ENCODE measurements around the gene GJC2.
"Not testable (repeated sequence)": the region's sequence is repeated elsewhere in the genome, so short reads cannot be mapped to it uniquely, and the experiment has no call there.

GJC2 gene

DNA sequence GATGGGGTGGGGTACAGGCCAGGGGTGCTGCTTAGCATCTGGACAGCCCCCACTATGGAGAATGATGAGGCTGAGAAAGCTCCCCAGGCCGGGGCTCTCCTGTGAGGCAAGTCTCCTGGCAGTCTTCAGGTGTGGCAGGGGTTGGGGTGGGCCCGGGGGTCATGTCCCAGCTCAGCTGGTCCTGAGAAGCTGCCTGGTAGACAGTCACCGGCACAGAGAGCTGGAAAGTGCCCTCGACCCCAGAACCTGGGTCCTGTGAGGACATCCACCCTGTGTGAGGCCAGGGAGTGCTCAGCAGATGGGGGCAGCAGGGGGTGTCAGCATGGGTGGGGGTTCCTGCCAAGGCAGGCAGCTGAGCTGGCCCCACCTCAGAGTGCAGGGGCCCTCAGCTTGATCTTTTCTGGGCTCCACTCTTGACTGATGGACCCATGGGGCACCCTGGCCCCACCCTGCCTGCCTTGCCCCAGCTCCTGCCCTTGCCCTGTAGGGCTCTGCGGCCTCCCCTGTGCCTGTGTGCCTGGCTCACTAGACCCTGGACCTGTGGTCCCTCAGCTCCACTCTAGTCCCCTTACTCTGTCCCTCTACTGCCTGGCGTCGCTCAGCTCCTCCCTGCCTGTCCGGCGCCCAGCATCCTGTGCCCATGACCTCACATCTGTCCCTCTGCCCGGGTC is 21.6 kb downstream of the GJC2 start:
- Histone ChIP-seq H3K4me1 (ENCODE audit: control insufficient read depth in 1 of 2, insufficient read depth in 2 of 2, low read length in 2 of 2) (peaks cover 0 to 11% of the 10 kb centered on the region in 2 donors), H3K36me3 (ENCODE audit: control insufficient read depth in 1 of 2, insufficient read depth in 2 of 2, low read length in 2 of 2) (peaks cover 3 to 9% of the 10 kb centered on the region in 2 donors), H3K9me3 (ENCODE audit: control insufficient read depth in 1 of 2, low read length in 2 of 2) (no peaks in the 10 kb centered on the region), H3K27me3 (ENCODE audit: low read depth, low read length) (no peaks in the 10 kb centered on the region), H3K4me3 (ENCODE audit: low read depth in 1 of 2, low read length in 2 of 2) (no peak overlapping the region), H3K27ac (ENCODE audit: low read length) (no peak overlapping the region)

DNA sequence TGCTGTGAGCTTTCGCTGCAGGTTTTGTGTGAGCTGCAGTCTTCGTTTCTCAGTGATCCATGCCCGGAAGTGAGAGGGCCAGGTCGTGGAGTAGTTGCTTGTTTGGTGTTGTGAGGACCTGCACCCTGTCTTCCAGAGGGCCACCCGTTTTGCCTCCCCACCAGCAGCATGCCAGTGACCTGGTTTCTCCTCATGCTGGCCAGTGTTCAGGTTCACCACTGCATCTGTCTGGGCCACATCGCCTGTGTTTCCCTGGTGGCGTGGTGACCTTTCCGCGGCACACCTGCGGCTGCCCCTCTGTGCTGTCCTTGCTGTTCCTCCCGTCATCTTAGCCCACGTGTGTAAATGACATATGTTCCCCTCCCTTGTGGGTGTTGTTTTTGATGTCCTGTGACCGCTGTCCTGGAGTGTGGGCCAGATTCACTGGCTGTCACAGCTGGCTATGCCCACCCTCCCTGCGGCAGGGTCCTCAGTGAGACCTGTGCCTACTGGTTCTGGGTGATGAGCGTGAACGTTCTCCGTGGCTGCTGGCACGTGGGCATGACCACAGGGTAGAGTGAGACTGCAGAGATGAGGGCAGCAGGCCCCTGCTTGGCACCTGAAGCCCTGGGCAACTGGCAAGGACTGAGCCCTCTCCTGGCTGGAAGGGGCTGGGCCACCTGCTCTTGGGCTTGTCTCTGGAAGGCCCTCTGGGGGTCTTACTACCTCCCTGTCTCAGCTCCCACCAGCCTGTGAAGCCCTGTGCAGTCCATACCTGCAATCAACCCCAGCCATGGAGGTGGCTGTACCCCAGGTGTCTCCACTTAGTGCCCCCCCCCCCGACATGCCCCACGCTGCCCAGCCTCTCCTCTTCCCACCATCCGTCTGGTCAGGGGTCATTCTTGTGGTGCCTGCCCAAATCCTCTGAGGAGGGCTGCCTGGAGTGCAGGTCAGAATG is 23.1 kb downstream of the GJC2 start:
- no peak overlapping the region for H3K27ac ChIP-seq (ENCODE audit: low read length)
- H3K36me3 ChIP-seq (ENCODE audit: control insufficient read depth in 1 of 2, insufficient read depth in 2 of 2, low read length in 2 of 2), result peaks cover 3 to 9% of the 10 kb centered on the region in 2 donors
- H3K4me1 ChIP-seq (ENCODE audit: control insufficient read depth in 1 of 2, insufficient read depth in 2 of 2, low read length in 2 of 2), result peaks cover 0 to 10% of the 10 kb centered on the region in 2 donors

DNA sequence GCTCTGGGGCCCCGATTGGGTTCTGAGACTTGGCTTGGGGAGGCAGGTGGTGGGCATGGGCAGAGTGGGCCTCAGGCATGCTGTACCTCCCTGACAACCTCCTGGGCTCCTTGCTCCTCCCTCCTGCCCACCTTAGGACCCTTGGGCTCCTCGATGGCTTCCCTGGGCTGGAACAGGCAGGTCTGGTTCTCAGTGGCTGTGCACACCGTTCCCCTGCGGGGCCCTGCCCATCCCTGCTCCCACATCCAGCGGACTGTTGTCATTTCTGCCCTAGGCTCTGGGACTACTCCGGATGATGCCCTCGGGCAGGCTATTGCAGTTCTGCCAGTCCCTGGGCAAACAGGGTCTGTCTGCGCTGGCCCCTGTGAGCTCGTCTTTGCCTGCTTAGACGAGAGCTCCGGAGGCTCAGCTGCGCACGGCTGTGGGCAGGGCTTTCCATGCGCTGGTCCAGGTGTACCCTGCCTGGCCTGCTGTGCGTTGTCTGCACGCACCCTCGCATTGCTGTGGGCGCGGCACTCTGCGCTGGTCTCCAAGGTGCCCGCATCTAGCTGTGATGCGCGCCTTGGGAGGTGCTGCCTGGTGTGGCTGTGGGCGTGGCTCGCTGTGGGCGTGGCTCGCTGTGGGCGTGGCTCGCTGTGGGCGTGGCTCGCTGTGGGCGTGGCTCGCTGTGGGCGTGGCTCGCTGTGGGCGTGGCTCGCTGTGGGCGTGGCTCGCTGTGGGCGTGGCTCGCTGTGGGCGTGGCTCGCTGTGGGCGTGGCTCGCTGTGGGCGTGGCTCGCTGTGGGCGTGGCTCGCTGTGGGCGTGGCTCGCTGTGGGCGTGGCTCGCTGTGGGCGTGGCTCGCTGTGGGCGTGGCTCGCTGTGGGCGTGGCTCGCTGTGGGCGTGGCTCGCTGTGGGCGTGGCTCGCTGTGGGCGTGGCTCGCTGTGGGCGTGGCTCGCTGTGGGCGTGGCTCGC is 24.1 kb downstream of the GJC2 start:
- Histone ChIP-seq H3K4me3 (ENCODE audit: low read depth in 1 of 2, low read length in 2 of 2) (peak overlapping the region in 1 of 2 donors; percentile 42), H3K4me1 (ENCODE audit: control insufficient read depth in 1 of 2, insufficient read depth in 2 of 2, low read length in 2 of 2) (peaks cover 0 to 14% of the 10 kb centered on the region in 2 donors)
- H3K36me3 ChIP-seq (ENCODE audit: control insufficient read depth in 1 of 2, insufficient read depth in 2 of 2, low read length in 2 of 2); H3K27ac ChIP-seq (ENCODE audit: low read length); H3K27me3 ChIP-seq (ENCODE audit: low read depth, low read length); H3K9me3 ChIP-seq (ENCODE audit: control insufficient read depth in 1 of 2, low read length in 2 of 2): not testable (repeated sequence)

More for the DNA sequence above, 23.1 kb downstream of the GJC2 start:
- no peaks in the 10 kb centered on the region for H3K27me3 ChIP-seq (ENCODE audit: low read depth, low read length)
- H3K9me3 ChIP-seq (ENCODE audit: control insufficient read depth in 1 of 2, low read length in 2 of 2), result no peaks in the 10 kb centered on the region
- H3K4me3 ChIP-seq (ENCODE audit: low read depth in 1 of 2, low read length in 2 of 2), result no peak overlapping the region

DNA sequence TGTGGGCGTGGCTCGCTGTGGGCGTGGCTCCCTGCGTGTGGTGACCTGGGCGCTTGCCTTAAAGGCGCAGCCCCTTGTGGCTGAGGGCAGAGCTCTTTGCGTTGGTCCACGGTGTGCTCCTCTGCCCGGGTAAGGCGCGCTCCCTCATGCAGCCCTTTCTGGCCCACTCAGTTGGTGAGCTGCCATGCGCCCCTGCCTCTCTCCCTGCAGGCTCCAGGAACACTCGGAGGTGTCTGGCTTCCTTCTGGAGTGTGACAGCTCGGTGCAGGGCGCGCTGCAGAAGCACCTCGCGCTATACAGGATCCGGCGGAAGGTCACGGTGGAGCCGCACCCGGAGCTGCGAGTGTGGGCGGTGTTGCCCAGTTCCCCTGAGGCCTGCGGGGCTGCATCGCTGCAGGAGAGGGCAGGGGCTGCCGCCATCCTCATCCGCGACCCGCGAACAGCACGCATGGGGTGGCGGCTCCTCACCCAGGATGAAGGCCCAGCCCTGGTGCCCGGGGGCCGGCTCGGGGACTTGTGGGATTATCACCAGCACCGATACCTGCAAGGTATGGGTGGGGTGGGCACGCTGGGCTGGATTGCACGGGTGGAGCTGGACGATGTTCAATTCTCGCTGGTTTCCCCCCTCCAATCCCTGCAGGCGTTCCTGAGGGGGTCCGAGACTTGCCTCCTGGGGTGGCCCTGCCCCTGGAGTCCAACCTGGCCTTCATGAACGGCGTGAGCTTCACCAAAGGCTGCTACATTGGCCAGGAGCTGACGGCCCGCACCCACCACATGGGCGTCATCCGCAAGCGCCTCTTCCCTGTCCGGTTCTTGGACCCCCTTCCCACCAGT is 25.0 kb downstream of the GJC2 start:
- H3K4me1 ChIP-seq (ENCODE audit: control insufficient read depth in 1 of 2, insufficient read depth in 2 of 2, low read length in 2 of 2), result peaks cover 0 to 14% of the 10 kb centered on the region in 2 donors
- H3K4me3 ChIP-seq (ENCODE audit: low read depth in 1 of 2, low read length in 2 of 2), result peak overlapping the region in 1 of 2 donors; percentile 42
- no peaks in the 10 kb centered on the region for H3K9me3 ChIP-seq (ENCODE audit: control insufficient read depth in 1 of 2, low read length in 2 of 2)
- no peak overlapping the region for H3K27ac ChIP-seq (ENCODE audit: low read length)
- H3K27me3 ChIP-seq (ENCODE audit: low read depth, low read length), result no peaks in the 10 kb centered on the region
- peaks cover 0 to 9% of the 10 kb centered on the region in 2 donors for H3K36me3 ChIP-seq (ENCODE audit: control insufficient read depth in 1 of 2, insufficient read depth in 2 of 2, low read length in 2 of 2)

DNA sequence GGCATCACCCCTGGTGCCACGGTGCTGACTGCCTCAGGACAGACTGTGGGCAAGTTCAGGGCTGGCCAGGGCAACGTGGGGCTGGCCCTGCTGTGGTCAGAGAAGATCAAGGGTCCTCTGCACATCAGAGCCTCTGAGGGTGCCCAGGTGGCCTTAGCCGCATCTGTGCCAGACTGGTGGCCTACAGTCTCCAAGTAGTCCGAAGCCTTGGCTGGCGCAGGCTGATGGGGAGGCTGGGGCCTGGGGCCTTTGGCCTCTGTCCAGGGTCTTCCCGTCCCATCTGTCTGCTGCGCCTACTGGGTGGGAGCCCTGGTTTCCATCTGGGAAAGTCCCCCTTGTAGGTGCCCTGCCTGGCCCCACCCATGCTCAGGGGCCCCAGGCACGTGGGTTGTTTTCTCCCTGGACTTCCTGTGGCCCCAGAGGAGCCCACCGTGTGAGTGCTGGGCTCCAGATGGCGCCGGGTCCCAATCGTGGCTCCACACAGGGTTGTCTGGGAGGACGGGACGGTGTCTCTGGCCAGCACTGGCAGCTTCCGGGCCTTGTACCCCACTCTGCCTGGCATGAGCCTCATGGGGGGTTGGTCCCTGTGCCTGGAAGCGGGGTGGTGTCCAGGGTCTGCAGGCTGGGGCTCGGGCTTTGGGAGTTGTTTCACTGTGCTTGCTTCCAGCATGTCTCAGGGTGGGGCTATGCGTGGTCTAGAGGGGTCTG is 25.7 kb downstream of the GJC2 start:
- peaks cover 0 to 14% of the 10 kb centered on the region in 2 donors for H3K4me1 ChIP-seq (ENCODE audit: control insufficient read depth in 1 of 2, insufficient read depth in 2 of 2, low read length in 2 of 2)
- H3K4me3 ChIP-seq (ENCODE audit: low read depth in 1 of 2, low read length in 2 of 2), result peak overlapping the region in 1 of 2 donors; percentile 42
- no peak overlapping the region for H3K27ac ChIP-seq (ENCODE audit: low read length)
- H3K27me3 ChIP-seq (ENCODE audit: low read depth, low read length), result no peaks in the 10 kb centered on the region
- H3K9me3 ChIP-seq (ENCODE audit: control insufficient read depth in 1 of 2, low read length in 2 of 2), result no peaks in the 10 kb centered on the region
- peaks cover 0 to 9% of the 10 kb centered on the region in 2 donors for H3K36me3 ChIP-seq (ENCODE audit: control insufficient read depth in 1 of 2, insufficient read depth in 2 of 2, low read length in 2 of 2)

DNA sequence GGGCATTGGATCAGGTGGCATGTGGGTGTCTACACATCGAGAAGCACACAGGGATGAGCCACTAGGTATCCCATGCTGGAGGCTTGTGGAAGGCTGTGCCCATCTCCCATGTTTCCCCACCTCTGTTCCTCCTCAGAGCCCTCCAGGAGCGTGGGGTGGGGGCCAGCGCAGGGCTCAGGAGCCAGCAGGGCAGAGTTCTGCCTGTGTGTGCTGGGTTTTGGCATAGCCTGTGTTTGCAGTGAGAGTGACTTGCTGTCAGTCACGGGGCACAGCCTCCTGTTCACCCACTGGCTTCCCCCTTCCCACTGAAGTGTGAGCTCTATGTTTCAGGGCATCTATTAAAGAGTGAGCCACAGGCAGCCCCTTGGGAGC is 26.3 kb downstream of the GJC2 start:
- Histone ChIP-seq H3K4me3 (ENCODE audit: low read depth in 1 of 2, low read length in 2 of 2) (no peak overlapping the region), H3K27ac (ENCODE audit: low read length) (no peak overlapping the region), H3K36me3 (ENCODE audit: control insufficient read depth in 1 of 2, insufficient read depth in 2 of 2, low read length in 2 of 2) (peaks cover 0 to 9% of the 10 kb centered on the region in 2 donors), H3K27me3 (ENCODE audit: low read depth, low read length) (no peaks in the 10 kb centered on the region), H3K4me1 (ENCODE audit: control insufficient read depth in 1 of 2, insufficient read depth in 2 of 2, low read length in 2 of 2) (peaks cover 0 to 14% of the 10 kb centered on the region in 2 donors), H3K9me3 (ENCODE audit: control insufficient read depth in 1 of 2, low read length in 2 of 2) (no peaks in the 10 kb centered on the region)

DNA sequence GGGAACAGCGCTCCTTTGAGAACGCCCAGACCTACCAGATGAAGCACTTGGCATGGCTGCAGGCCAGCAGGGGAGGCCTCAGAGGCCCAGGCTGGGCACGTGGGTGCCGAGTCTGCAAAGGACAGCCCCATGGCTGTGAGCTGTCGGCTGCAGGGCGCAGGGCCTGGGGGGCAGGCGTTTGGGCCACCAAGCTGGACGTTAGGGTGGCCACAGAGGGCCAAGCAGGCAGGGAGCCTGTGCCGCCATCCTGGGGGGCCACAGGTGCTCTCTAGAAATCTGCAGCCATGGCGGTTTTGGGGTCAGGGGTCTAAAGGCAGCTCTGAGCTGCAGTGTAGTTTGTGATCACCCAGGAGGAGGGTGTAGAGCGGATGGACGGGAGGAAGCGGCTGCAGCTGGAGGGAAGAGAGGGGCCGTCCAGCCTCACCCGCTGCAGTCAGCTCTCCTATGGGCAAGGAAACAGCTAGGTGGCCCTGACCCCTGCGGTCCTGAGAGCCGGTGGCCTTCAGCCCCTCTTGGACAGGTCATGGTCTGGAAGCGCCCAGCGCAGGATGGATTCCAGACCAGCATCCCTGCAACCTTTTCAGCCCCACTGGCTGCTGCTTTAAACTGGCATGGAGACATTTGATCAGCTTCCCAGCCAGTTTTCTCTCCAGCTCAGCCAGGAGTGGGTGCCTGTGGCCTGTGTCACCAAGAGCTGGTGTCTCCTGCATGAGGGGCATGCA is 26.9 kb downstream of the GJC2 start:
- peaks cover 0 to 14% of the 10 kb centered on the region in 2 donors for H3K4me1 ChIP-seq (ENCODE audit: control insufficient read depth in 1 of 2, insufficient read depth in 2 of 2, low read length in 2 of 2)
- H3K9me3 ChIP-seq (ENCODE audit: control insufficient read depth in 1 of 2, low read length in 2 of 2), result no peaks in the 10 kb centered on the region
- H3K36me3 ChIP-seq (ENCODE audit: control insufficient read depth in 1 of 2, insufficient read depth in 2 of 2, low read length in 2 of 2), result peaks cover 0 to 9% of the 10 kb centered on the region in 2 donors
- H3K27me3 ChIP-seq (ENCODE audit: low read depth, low read length), result no peaks in the 10 kb centered on the region
- no peak overlapping the region for H3K4me3 ChIP-seq (ENCODE audit: low read depth in 1 of 2, low read length in 2 of 2)
- H3K27ac ChIP-seq (ENCODE audit: low read length), result no peak overlapping the region

DNA sequence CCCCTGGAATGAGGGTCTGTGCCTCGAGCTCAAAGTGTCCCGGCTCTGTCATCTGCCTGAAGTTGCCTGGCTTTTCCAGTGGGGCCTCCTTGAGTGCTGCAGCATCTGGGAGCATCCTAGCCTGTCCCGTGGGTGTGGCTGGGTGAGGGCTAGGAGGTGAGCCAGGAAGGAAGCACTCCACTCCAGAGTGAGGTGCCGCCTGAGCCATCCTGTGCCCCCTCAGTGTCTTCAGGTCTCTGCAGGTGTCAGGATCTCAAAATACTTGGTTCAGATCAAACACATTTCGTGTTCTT is 27.4 kb downstream of the GJC2 start:
- Histone ChIP-seq H3K27me3 (ENCODE audit: low read depth, low read length) (no peaks in the 10 kb centered on the region), H3K9me3 (ENCODE audit: control insufficient read depth in 1 of 2, low read length in 2 of 2) (no peaks in the 10 kb centered on the region), H3K27ac (ENCODE audit: low read length) (no peak overlapping the region), H3K36me3 (ENCODE audit: control insufficient read depth in 1 of 2, insufficient read depth in 2 of 2, low read length in 2 of 2) (peaks cover 0 to 9% of the 10 kb centered on the region in 2 donors), H3K4me3 (ENCODE audit: low read depth in 1 of 2, low read length in 2 of 2) (no peak overlapping the region), H3K4me1 (ENCODE audit: control insufficient read depth in 1 of 2, insufficient read depth in 2 of 2, low read length in 2 of 2) (peaks cover 0 to 14% of the 10 kb centered on the region in 2 donors)

DNA sequence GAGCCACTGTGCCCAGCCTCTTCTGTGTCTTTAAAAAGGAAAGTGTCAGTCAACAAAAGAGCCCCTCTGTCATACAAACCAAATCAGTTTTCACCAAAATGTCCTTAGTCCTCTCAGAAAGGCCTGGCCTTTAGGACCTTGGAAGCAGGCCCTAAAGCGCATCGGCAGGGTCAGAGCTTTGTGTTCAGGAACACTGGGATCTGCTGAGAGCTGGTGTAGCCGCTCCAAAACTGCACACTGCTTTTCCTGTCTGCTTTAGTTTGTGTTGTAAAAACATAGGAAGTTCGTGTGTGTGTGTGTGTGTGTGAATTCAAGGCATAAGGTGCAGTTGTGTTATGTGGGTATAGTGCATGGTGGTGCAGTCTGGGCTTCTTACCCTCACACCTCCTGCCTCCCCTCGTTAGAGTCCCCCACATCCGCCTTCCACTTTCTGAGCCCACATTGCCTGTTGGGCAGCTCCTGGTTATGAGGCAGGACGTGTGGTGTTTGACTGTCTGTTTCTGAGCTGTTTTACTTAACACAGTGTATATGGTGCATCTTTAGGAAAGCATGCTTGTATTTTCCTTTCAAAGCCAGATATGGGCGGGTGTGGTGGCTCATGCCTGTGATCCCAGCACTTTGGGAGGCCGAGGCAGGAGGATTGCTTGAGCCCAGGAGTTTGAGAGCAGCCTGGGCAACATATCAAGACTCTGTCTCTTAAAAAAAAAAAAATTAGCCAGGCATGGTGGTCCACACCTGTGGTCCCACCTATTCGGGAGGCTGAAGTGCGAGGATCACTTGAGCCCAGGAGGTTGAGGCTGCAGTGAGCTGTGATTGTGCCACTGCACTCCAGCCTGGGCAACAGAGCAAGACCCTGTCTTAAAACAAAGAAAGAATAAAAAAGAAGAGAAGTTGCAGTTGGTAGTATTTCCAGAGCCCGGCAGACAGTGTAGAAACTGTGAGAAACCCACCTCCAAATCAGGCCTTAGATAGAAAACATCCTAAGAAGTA is 28.3 kb downstream of the GJC2 start:
- Histone ChIP-seq H3K36me3 (ENCODE audit: control insufficient read depth in 1 of 2, insufficient read depth in 2 of 2, low read length in 2 of 2) (peaks cover 0 to 9% of the 10 kb centered on the region in 2 donors), H3K27me3 (ENCODE audit: low read depth, low read length) (no peaks in the 10 kb centered on the region), H3K4me3 (ENCODE audit: low read depth in 1 of 2, low read length in 2 of 2) (no peak overlapping the region), H3K9me3 (ENCODE audit: control insufficient read depth in 1 of 2, low read length in 2 of 2) (no peaks in the 10 kb centered on the region), H3K4me1 (ENCODE audit: control insufficient read depth in 1 of 2, insufficient read depth in 2 of 2, low read length in 2 of 2) (peaks cover 0 to 14% of the 10 kb centered on the region in 2 donors), H3K27ac (ENCODE audit: low read length) (no peak overlapping the region)
